HEK293 (cell line): ENCODE results near the gene IL1RAP.

Experiments
- CTCF ChIA-PET: fragments of 350-600 bp; formaldehyde crosslinking; extraction: SDS; loops from one replicate; lab custom pipeline; 2021; ENCODE audit warnings: antibody characterized with exemption; lab: Yijun Ruan, JAX
- POLR2A ChIA-PET: fragments of 300-600 bp; formaldehyde crosslinking; extraction: SDS; loops from one replicate; lab custom pipeline; 2020; ENCODE audit warnings: antibody characterized with exemption, inconsistent platforms; lab: Yijun Ruan, JAX
- H3K27ac ChIP-seq: fragments of 200-500 bp; sonication (Bioruptor generic); 2 replicates; pipeline ENCODE4 v1.5.1; 2014; ENCODE audit warnings: low read depth, low read length, control low read depth, inconsistent platforms; ENCODE audit errors: extremely low read depth
- H3K36me3 ChIP-seq, 2 experiments: fragments of 200-500 bp in 1 of 2; sonication (Bioruptor generic) in 1 of 2; 1 replicate in 1 of 2; 2 replicates in 1 of 2; pipeline ENCODE4 v1.5.1; 2014 to 2017; ENCODE audit warnings: inconsistent platforms in 2 of 2, low read length in 2 of 2; ENCODE audit not compliant: control insufficient read depth in 2 of 2, insufficient read depth in 1 of 2
- H3K4me1 ChIP-seq: fragments of 200-500 bp; sonication (Bioruptor generic); 2 replicates; pipeline ENCODE4 v1.5.1; 2014; ENCODE audit warnings: mild to moderate bottlenecking, low read length, inconsistent platforms; ENCODE audit not compliant: control insufficient read depth, insufficient read depth
- H3K4me3 ChIP-seq: 2 replicates; pipeline ENCODE4 v1.5.1; 2011; ENCODE audit warnings: low read depth, mild to moderate bottlenecking, control low read depth, low read length, moderate library complexity
- H3K9me3 ChIP-seq: fragments of 200-500 bp; sonication (Bioruptor generic); 2 replicates; pipeline ENCODE4 v1.5.1; 2014; ENCODE audit warnings: low read depth, low read length, inconsistent platforms; ENCODE audit not compliant: control insufficient read depth, insufficient read depth
- HOXA7 ChIP-seq: sonication (generic); formaldehyde crosslinking; IDR thresholded peaks from 2 replicates; pipeline ENCODE4 v1.8.1; 2022; ENCODE audit warnings: missing genetic modification reagents, borderline replicate concordance
- KLF8 ChIP-seq: fragments of 450-650 bp; formaldehyde crosslinking; IDR thresholded peaks from 2 replicates; pipeline ENCODE4 v1.5.1; 2016; ENCODE audit warnings: missing biosample characterization, missing genetic modification characterization
- SCRT2 ChIP-seq: fragments of 450-650 bp; formaldehyde crosslinking; IDR thresholded peaks from 2 replicates; pipeline ENCODE4 v1.5.1; 2016; ENCODE audit warnings: missing biosample characterization, missing genetic modification characterization
- ZNF133 ChIP-seq: fragments of 450-650 bp; formaldehyde crosslinking; IDR thresholded peaks from 2 replicates; pipeline ENCODE4 v1.5.1; 2016; ENCODE audit warnings: missing biosample characterization, missing genetic modification characterization
- ZNF169 ChIP-seq: fragments of 450-650 bp; formaldehyde crosslinking; IDR thresholded peaks from 2 replicates; pipeline ENCODE4 v1.5.1; 2016; ENCODE audit warnings: missing biosample characterization, missing genetic modification characterization
- ZNF174 ChIP-seq: fragments of 450-650 bp; formaldehyde crosslinking; IDR thresholded peaks from 2 replicates; pipeline ENCODE4 v1.5.0; 2017; ENCODE audit warnings: missing biosample characterization, mild to moderate bottlenecking, missing genetic modification characterization
- ZNF202 ChIP-seq: fragments of 450-650 bp; formaldehyde crosslinking; IDR thresholded peaks from 2 replicates; pipeline ENCODE4 v1.5.1; 2016; ENCODE audit warnings: missing biosample characterization, missing genetic modification characterization, borderline replicate concordance
- ZNF426 ChIP-seq: fragments of 450-650 bp; formaldehyde crosslinking; IDR thresholded peaks from 2 replicates; pipeline ENCODE4 v1.5.1; 2017; ENCODE audit warnings: missing biosample characterization, missing genetic modification characterization, mild to moderate bottlenecking, inconsistent platforms, moderate library complexity
- ZNF433 ChIP-seq: fragments of 450-650 bp; formaldehyde crosslinking; IDR thresholded peaks from 2 replicates; pipeline ENCODE4 v1.5.1; 2016; ENCODE audit warnings: missing biosample characterization, missing genetic modification characterization, low read depth
- ZNF48 ChIP-seq: fragments of 450-650 bp; formaldehyde crosslinking; IDR thresholded peaks from 2 replicates; pipeline ENCODE4 v1.5.1; 2016; ENCODE audit warnings: missing biosample characterization, missing genetic modification characterization
- ZNF514 ChIP-seq: fragments of 450-650 bp; formaldehyde crosslinking; IDR thresholded peaks from 2 replicates; pipeline ENCODE4 v1.5.1; 2016; ENCODE audit warnings: missing biosample characterization, missing genetic modification characterization
- ZNF561 ChIP-seq: fragments of 450-650 bp; IDR thresholded peaks from 2 replicates; pipeline ENCODE4 v1.5.1; 2018; ENCODE audit warnings: missing biosample characterization, missing genetic modification characterization, borderline replicate concordance
- ZNF792 ChIP-seq: fragments of 450-650 bp; formaldehyde crosslinking; IDR thresholded peaks from 2 replicates; pipeline ENCODE4 v1.5.1; 2016; ENCODE audit warnings: missing biosample characterization, missing genetic modification characterization
- ZSCAN23 ChIP-seq: fragments of 450-650 bp; formaldehyde crosslinking; IDR thresholded peaks from 2 replicates; pipeline ENCODE4 v1.5.1; 2016; ENCODE audit warnings: missing biosample characterization, missing genetic modification characterization
- ZSCAN30 ChIP-seq: fragments of 450-650 bp; IDR thresholded peaks from 2 replicates; pipeline ENCODE4 v1.5.1; 2018; ENCODE audit warnings: missing biosample characterization, mild to moderate bottlenecking, missing genetic modification characterization, moderate library complexity
- ZXDB ChIP-seq: fragments of 450-650 bp; formaldehyde crosslinking; IDR thresholded peaks from 2 replicates; pipeline ENCODE4 v1.5.1; 2016; ENCODE audit warnings: missing biosample characterization, missing genetic modification characterization
- TF ChIP-seq, protein P1 (sequence below): fragments of 450-650 bp; formaldehyde crosslinking; IDR thresholded peaks from 2 replicates; pipeline ENCODE4 v1.5.1; 2016; ENCODE audit warnings: missing biosample characterization, missing genetic modification characterization
- TF ChIP-seq, protein P2 (sequence below): fragments of 450-650 bp; formaldehyde crosslinking; IDR thresholded peaks from 2 replicates; pipeline ENCODE4 v1.5.1; 2016; ENCODE audit warnings: missing biosample characterization, missing genetic modification characterization
- TF ChIP-seq, protein P3 (sequence below): fragments of 450-650 bp; formaldehyde crosslinking; IDR thresholded peaks from 2 replicates; pipeline ENCODE4; 2016; ENCODE audit warnings: missing biosample characterization, missing genetic modification characterization
- TF ChIP-seq, protein P4 (sequence below): fragments of 450-650 bp; formaldehyde crosslinking; IDR thresholded peaks from 2 replicates; pipeline ENCODE4 v1.5.1; 2016; ENCODE audit warnings: missing biosample characterization, missing genetic modification characterization
- TF ChIP-seq, protein P5 (sequence below): fragments of 450-650 bp; formaldehyde crosslinking; conservative IDR thresholded peaks from 2 replicates; pipeline ENCODE4 v1.5.1; 2016; ENCODE audit warnings: low read depth, missing biosample characterization, missing genetic modification characterization
- TF ChIP-seq, protein P6 (sequence below): sonication (generic); formaldehyde crosslinking; IDR thresholded peaks from 2 replicates; pipeline ENCODE4 v1.8.1; 2022; ENCODE audit warnings: mild to moderate bottlenecking, moderate library complexity, missing genetic modification reagents

The IL1RAP gene

DNA sequence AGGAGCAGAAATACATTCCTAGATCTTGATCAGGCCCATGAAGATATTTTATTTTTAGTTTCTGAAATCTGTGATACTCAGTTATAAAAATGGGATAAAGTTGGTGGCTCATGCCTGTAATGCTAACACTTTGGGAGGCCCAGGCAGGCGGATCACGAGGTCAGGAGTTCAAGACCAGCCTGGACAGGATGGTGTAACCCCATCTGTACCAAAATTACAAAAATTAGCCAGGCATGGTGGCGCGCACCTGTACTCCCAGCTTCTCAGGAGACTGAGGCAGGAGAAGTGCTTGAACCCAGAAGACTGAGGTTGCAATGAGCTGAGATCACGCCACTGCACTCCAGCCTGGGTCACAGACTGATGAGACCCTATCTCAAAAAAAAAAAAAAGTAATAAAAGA, 105.5 kb downstream of the IL1RAP start (continued):
- TF ChIP-seq ZSCAN23 (tag by site-specific recombination) (no peak), ZNF202 (tag by site-specific recombination) (no peak), ZXDB (tag by site-specific recombination) (no peak)
- TF ChIP-seq, protein P1, sequence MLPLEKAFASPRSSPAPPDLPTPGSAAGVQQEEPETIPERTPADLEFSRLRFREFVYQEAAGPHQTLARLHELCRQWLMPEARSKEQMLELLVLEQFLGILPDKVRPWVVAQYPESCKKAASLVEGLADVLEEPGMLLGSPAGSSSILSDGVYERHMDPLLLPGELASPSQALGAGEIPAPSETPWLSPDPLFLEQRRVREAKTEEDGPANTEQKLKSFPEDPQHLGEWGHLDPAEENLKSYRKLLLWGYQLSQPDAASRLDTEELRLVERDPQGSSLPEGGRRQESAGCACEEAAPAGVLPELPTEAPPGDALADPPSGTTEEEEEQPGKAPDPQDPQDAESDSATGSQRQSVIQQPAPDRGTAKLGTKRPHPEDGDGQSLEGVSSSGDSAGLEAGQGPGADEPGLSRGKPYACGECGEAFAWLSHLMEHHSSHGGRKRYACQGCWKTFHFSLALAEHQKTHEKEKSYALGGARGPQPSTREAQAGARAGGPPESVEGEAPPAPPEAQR (tag by site-specific recombination): no peak
- TF ChIP-seq, protein P2, sequence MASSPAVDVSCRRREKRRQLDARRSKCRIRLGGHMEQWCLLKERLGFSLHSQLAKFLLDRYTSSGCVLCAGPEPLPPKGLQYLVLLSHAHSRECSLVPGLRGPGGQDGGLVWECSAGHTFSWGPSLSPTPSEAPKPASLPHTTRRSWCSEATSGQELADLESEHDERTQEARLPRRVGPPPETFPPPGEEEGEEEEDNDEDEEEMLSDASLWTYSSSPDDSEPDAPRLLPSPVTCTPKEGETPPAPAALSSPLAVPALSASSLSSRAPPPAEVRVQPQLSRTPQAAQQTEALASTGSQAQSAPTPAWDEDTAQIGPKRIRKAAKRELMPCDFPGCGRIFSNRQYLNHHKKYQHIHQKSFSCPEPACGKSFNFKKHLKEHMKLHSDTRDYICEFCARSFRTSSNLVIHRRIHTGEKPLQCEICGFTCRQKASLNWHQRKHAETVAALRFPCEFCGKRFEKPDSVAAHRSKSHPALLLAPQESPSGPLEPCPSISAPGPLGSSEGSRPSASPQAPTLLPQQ (tag by site-specific recombination): no peak

DNA sequence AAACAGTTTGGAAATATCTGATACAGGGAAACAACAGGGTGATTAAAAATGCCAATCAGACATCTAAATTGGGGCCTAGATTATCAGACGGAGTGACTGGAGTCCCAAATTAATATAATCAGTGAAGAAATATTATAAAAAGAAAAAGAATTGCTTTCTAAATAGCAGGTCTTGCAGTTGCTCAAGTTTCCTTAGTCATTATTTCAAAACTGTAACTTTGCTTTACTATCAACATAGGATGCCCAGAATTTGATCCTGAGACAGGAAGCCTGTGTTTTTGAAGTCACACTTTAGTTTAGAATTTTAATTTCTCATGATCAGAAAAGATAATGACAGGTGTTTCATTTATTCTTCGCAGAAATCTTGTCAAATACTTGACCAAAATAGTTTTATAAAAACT, 105.9 kb downstream of the IL1RAP start:
- CTCF ChIA-PET: no interaction called here
- TF ChIP-seq ZNF433 (tag by site-specific recombination): no peak
- TF ChIP-seq ZNF561 (tag by site-specific recombination): no peak
- no peak for TF ChIP-seq ZSCAN30 (tag by site-specific recombination)
- TF ChIP-seq KLF8: no peak
- TF ChIP-seq, protein P3, sequence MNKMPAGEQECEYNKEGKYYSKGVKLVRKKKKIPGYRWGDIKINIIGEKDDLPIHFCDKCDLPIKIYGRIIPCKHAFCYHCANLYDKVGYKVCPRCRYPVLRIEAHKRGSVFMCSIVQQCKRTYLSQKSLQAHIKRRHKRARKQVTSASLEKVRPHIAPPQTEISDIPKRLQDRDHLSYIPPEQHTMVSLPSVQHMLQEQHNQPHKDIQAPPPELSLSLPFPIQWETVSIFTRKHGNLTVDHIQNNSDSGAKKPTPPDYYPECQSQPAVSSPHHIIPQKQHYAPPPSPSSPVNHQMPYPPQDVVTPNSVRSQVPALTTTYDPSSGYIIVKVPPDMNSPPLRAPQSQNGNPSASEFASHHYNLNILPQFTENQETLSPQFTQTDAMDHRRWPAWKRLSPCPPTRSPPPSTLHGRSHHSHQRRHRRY (tag by site-specific recombination): no peak
- TF ChIP-seq ZNF426 (tag by site-specific recombination): no peak
- TF ChIP-seq ZNF792 (tag by site-specific recombination): no peak
- TF ChIP-seq, protein P4, sequence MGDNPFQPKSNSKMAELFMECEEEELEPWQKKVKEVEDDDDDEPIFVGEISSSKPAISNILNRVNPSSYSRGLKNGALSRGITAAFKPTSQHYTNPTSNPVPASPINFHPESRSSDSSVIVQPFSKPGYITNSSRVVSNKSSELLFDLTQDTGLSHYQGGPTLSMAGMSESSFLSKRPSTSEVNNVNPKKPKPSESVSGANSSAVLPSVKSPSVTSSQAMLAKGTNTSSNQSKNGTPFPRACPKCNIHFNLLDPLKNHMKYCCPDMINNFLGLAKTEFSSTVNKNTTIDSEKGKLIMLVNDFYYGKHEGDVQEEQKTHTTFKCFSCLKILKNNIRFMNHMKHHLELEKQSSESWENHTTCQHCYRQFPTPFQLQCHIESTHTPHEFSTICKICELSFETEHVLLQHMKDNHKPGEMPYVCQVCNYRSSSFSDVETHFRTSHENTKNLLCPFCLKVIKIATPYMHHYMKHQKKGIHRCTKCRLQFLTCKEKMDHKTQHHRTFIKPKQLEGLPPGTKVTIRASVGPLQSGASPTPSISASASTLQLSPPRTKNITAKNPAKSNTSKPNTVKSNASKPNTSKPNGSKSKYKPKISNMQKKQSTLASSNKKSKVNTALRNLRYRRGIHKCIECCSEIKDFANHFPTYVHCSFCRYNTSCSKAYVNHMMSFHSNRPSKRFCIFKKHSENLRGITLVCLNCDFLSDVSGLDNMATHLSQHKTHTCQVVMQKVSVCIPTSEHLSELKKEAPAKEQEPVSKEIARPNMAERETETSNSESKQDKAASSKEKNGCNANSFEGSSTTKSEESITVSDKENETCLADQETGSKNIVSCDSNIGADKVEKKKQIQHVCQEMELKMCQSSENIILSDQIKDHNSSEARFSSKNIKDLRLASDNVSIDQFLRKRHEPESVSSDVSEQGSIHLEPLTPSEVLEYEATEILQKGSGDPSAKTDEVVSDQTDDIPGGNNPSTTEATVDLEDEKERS: no peak
- TF ChIP-seq ZNF133 (tag by site-specific recombination): no peak
- no peak for TF ChIP-seq ZNF169 (tag by site-specific recombination)
- TF ChIP-seq ZNF514 (tag by site-specific recombination): no peak
- no peak for TF ChIP-seq SCRT2 (tag by site-specific recombination)
- TF ChIP-seq ZNF48 (tag by site-specific recombination): no peak
- TF ChIP-seq, protein P5, sequence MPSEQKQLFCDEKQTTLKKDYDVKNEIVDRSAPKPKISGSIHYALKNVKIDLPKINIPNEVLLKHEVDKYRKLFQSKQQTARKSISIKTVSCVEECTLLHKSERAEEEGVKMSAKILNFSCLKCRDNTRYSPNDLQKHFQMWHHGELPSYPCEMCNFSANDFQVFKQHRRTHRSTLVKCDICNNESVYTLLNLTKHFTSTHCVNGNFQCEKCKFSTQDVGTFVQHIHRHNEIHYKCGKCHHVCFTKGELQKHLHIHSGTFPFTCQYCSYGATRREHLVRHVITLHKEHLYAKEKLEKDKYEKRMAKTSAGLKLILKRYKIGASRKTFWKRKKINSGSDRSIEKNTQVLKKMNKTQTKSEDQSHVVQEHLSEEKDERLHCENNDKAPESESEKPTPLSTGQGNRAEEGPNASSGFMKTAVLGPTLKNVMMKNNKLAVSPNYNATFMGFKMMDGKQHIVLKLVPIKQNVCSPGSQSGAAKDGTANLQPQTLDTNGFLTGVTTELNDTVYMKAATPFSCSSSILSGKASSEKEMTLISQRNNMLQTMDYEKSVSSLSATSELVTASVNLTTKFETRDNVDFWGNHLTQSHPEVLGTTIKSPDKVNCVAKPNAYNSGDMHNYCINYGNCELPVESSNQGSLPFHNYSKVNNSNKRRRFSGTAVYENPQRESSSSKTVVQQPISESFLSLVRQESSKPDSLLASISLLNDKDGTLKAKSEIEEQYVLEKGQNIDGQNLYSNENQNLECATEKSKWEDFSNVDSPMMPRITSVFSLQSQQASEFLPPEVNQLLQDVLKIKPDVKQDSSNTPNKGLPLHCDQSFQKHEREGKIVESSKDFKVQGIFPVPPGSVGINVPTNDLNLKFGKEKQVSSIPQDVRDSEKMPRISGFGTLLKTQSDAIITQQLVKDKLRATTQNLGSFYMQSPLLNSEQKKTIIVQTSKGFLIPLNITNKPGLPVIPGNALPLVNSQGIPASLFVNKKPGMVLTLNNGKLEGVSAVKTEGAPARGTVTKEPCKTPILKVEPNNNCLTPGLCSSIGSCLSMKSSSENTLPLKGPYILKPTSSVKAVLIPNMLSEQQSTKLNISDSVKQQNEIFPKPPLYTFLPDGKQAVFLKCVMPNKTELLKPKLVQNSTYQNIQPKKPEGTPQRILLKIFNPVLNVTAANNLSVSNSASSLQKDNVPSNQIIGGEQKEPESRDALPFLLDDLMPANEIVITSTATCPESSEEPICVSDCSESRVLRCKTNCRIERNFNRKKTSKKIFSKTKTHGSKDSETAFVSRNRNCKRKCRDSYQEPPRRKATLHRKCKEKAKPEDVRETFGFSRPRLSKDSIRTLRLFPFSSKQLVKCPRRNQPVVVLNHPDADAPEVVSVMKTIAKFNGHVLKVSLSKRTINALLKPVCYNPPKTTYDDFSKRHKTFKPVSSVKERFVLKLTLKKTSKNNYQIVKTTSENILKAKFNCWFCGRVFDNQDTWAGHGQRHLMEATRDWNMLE: no peak
- TF ChIP-seq, protein P6, sequence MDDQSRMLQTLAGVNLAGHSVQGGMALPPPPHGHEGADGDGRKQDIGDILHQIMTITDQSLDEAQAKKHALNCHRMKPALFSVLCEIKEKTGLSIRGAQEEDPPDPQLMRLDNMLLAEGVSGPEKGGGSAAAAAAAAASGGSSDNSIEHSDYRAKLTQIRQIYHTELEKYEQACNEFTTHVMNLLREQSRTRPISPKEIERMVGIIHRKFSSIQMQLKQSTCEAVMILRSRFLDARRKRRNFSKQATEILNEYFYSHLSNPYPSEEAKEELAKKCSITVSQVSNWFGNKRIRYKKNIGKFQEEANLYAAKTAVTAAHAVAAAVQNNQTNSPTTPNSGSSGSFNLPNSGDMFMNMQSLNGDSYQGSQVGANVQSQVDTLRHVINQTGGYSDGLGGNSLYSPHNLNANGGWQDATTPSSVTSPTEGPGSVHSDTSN (CRISPR knock-in tag): no peak
- TF ChIP-seq ZNF174 (tag by site-specific recombination): no peak
- TF ChIP-seq HOXA7 (CRISPR knock-in tag): no peak
- TF ChIP-seq, all 188 proteins: peak for 0

More for the DNA sequence above, 105.9 kb downstream of the IL1RAP start:
- H3K4me3 ChIP-seq: no peak overlapping the region
- no peaks in the 10 kb centered on the region for H3K36me3 ChIP-seq
- no peaks in the 10 kb centered on the region for H3K9me3 ChIP-seq
- no peaks in the 10 kb centered on the region for H3K4me1 ChIP-seq
- H3K27ac ChIP-seq: no peak overlapping the region
- POLR2A ChIA-PET: no interaction called here
